Hematopoietic multipotent progenitor cell treated with erythropoietin and hydrocortisone succinate and interleukin-3 and kit ligand, for 6 days (in vitro differentiated cells): ENCODE results near the gene EIF5A.
A peak's percentile ranks its signal among the peaks of the same experiment; 100 is the strongest.

Experiments
- DNase-seq: peaks from one replicate; pipeline ENCODE4 v3.0.0-alpha.2; 2015

The EIF5A gene

DNA sequence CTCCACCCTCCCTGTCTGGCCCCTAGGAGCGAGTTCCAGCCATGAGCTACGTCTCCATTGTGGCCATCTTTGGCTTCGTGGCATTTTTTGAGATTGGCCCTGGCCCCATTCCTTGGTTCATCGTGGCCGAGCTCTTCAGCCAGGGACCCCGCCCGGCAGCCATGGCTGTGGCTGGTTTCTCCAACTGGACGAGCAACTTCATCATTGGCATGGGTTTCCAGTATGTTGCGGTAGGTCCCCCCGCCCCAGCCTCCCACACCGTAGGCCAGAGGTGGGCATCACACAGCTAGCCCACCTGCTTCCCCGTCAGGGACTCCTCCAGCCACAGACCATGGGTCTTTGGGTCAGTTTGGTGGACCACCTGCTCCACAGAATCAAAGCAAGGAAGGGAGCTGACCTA, 21.7 kb upstream of the EIF5A start:
- DNase-seq: no peak

- no peak for DNase-seq
Observed at GRCh38 chr17:7289256-7290032, 18.0 kb upstream of the EIF5A start.

GRCh38 chr17:7290166-7290565, 17.3 kb upstream of the EIF5A start:
- no peak for DNase-seq

DNA sequence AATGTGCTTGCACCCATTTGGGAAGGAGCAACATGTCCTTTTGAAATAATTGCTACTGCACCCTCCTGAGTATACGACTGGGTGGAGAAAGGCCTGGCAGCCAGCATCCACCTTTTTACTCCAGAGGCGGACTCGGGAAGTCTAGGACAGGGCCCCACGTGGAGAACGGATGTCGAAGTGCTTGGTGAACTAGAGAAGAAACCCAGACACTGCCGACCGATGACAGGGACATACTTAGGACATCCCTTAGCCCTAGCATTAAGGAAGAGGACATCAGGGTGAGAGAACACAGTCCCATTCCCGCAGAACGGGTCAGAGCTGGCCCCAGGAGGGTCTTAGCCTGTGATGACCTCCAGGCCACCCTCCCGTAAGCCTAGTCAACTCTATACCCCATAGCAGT, 16.7 kb upstream of the EIF5A start:
- no peak for DNase-seq

DNA sequence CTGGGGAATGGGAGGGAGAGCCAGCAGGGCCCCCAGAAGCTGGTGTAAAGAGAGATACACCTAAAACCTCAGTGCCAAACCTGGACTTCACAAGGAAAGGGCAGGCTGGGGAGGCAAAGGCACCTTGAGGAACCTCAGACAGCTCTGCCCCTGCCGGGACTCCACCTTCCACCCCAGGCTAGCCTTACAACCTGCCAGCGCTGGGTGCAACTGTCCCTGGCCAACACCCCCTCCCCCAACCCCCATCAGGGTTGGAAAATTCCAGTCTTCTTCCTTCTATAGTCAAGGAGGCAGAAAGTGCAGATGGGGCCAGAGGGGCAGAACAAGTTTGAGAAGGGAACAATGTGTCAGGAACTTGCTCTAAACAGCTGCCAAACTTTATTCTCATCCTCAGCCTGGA, 15.2 kb upstream of the EIF5A start:
- DNase-seq: no peak

DNA sequence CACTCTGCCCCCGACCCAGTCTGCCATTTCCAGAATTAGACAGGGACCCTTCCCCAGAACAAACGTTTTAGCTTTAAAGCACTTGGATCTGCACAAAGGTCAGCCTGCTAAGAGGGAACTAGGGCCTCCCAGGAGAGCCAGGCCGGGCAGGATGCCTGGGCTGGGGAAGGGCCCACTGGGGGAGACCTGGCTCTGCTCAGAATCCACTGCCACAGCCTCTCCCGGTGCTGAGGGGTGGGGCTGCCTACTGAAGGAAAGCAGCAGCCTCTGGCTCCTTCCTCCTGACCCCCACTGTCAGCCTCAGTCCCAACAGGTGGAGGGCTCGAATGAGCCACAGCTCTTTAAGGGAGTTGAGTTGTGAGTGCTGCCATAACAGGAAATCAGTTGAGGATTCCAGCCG, 14.7 kb upstream of the EIF5A start:
- DNase-seq: no peak

DNA sequence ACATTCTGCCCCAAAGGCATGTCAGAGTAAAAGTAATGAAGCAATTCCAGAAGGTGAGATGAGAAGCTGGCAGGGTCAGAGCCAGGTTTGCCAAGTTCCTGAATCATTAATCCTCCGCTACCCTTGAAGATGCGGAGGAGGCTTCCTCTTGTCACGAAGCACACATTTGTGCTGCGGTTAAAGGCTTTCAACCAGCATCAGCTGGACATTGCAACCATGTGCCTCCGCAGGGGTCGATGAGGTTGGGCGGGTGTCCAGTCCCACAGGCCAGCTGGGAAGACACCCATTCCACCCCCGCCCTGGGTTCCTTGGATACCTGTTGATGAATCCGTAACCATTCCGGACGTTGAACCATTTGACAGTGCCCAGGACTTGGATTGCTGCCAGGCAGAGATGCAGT, 14.3 kb upstream of the EIF5A start:
- no peak for DNase-seq

- DNase-seq: peak; percentile 82
Observed at GRCh38 chr17:7293816-7294613, 13.4 kb upstream of the EIF5A start.

DNA sequence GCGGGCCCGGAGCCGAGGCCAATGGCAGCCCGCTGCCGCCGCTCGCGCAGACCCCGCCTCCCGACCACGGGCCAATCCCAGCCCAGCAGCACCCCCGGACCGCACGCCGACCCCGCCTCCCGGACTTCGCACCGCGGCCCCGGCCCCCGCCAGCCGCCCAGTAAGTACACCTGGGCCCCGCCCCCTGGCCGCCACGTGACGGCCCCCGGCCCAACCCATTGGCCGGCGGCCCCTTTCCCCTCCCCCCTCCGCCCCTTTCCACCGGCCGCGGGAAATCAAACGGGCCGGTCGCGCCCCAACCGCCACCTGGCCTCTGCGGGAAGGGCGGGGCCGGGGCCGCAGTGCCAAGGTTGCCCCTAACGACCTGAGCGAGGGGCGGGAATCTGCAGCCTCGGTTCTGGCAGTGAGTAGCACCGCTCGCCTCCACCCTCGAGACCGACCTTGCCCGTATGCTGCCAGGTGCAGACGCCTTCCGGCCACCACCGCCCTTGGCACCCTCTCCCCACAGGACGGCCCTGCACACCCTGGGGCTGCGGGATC, 12.7 kb upstream of the EIF5A start, which contains the start of gene YBX2:
Gene YBX2 (minus strand): TSS at position 26 of the 540 bp plus-strand sequence. CDS start 139 bp downstream, outside the sequence.
- DNase-seq: peak; percentile 84

DNA sequence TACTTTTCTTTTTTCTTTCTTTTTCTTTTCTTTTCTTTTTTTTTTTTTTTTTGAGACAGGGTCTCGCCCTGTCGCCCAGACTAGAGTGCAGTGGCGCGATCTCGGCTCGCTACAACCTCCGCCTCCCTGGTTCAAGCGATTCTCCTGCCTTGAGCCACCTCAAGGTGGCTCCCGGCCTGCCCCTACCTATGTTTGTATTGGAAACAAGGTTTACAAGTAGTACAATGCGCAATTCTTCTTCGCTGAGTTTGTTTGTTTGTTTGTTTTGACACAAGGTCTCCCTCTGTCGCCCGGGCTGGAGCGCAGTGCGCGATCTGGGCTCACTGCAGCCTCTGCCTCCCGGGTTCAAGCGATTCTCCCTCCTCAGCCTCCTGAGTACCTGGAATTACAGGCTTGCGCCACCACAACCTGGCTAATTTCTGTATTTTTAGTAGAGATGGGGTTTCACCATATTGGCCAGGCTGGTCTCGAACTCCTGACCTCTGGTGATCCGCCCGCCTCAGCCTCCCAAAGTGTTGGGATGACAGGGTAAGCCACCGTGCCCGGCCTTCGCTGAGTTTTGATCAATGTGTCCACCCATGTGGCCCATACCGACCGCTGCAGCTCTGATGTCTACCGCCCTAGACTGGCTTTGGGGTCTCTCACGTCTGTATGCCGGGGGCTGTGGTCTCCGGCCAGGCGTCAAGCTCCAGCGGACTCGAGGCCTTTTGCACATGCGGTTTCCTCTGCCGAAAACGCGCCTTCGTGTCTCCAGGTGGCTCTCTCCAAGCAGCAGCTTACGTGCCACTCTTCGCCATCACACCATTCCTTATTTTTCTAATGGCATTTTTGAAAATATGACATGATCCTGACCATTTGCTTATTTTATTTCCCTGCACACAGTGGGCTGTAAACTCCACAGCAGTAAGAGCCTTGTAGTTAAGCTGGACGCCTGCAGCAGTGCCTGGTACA, 11.9 kb upstream of the EIF5A start:
- peak; percentile 49 for DNase-seq

DNA sequence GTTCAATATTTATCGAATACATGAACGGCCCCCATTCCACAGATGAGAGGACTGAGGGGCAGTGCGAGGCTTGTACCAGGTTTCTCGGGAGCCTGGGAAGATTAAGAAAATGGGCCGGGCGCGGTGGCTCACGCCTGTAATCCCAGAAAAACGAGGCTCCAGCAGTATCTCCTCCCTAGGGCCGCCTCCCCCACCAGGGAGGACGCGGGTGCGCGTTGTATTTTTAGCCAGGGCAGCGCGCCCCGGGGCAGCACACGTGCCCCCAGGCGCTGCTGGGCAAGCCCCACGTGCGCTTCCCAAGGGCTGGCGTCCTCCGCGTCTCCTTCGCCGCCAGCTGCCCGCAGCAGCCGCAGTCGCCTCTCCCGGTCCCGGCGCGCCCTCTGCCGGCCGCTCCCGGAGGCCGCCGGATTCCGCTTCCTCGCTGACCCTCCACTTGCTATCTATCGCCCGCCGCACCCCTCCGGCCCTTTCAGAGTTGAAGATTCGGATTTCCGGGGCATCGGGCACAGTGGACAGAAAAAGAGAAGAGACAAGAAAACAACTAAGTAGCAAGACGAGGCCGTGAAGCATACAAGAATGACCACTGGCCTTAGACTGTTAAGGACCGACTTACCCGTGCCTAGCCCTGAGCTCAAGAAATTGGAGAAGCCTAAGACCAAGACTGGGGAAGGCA, 11.1 kb upstream of the EIF5A start:
- peak; percentile 88 for DNase-seq

- DNase-seq: no peak
Observed at GRCh38 chr17:7304179-7304578, 3.2 kb upstream of the EIF5A start.

GRCh38 chr17:7307686-7308624, 527 bp downstream of the EIF5A start:
- peak; percentile 64 for DNase-seq

DNA sequence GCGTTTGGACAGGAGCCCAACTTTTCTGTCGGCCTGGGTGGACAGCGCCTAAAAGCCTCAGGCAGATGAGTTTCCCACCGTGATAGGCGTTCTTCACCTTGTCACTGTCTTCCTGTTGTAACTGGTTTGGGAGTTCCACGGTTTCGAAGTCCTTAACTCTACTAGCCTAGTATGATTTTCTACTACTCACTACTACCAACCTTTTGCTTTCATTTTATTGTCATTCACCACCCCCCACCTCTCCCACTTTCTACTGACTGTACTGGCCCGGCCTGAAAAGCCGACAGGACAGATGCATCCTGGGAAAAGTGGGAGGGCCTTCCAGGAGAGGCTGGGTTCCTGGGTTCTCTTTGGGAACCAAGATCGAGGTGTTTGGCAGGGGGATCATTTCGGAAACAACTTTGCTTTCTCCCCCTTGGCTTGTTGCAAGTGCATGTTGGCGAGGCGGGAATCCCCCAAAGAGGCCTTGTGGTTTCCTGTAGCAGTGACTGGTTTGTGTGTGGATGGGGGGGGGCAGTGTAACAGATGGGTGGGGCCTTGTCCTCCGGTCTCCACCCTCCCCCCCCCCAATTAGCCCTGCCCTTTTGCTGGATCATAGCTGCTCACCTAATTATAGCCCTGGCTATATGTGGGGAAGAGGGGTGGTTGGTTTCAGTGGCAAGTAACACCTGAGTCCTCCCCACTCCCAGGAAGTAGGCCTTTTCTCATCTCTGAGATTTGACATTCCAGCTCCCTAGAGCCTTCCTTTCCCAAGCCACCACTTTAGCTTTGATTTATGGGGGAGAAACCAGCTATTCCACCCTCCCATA, 1.4 kb downstream of the EIF5A start:
- peak; percentile 95 for DNase-seq

DNA sequence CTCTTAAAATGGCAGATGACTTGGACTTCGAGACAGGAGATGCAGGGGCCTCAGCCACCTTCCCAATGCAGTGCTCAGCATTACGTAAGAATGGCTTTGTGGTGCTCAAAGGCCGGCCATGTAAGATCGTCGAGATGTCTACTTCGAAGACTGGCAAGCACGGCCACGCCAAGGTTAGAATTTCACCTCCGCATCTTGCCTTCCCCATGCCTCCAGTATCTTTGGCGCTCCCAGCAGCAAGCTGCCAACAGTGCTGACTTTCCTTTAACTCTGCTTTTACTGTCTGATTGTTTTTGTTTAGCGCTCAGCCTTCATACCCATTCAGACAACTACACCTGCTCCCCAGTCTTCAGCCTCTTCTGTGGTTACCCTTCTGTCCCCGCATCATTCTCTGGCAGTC, 2.2 kb downstream of the EIF5A start:
- no peak for DNase-seq

GRCh38 chr17:7311110-7311705, 3.8 kb downstream of the EIF5A start:
- no peak for DNase-seq

- DNase-seq: no peak
Observed at GRCh38 chr17:7312432-7313087, 5.1 kb downstream of the EIF5A start.

GRCh38 chr17:7313088-7313889, 5.9 kb downstream of the EIF5A start:
- peak; percentile 51 for DNase-seq
